Measurements from ENCODE around the gene ZYG11B. TPM values are rescaled to one million over a fixed set of nuclear protein-coding genes. Genes with fewer than 3 reads are reported as not detected.

Gene ZYG11B
- total and polyA plus RNA-seq, 2 of the 13 experiments (the other 11 are each of a cell fraction or from before 2014, with no cell fraction given), result 6.9 to 17.9 TPM

DNA sequence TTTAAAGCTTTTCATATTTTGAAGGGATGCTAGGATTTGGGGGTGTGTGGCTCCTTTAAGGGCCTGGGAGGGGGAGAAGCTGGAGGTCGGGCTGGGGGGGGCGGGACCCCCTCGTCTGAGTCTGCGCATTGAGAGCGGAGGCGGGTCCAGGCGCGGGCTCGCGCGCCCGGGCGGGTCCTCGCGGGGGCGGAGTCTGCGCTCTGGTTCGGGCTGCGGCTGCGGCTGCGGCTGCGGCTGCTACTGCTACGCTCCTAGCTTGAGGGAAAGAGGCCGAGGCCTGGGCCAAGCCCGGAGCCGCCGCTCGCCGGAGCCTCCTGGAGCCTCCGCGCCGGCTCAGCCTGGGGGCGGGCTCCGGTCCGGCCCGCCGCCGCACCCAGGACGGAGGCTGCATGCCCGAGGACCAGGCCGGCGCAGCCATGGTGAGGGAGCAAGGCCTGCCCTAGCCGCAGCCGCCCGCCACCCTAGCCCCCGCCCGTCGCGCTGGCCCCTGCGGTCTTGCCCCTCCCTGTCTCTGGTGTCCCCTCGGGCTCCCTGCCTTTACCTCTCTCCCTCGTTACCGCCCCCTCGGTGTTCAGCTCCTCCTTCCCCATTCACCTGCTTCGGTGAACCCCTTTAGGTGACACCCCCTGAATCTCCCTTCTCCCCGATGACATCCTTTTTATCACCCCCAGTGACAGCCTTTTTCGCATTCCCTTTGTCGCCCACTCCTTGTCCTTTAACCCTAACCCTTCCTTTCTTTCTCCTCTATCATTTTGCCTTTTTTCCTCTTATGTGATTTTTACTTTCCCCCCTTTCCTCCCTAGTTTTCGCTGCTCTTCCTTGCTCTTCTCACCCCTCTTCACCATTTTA lies at the start of gene ZYG11B (continued):
- TF ChIP-seq ZNF629 (CRISPR knock-in tag; conservative IDR thresholded peaks at IDR 0.05), result no peak
- TF ChIP-seq ZNF234 (CRISPR knock-in tag; conservative IDR thresholded peaks at IDR 0.05), result no peak
- TF ChIP-seq ZFX (CRISPR knock-in tag; IDR thresholded peaks at IDR 0.05; ENCODE audit: low read depth), result peak; percentile 98
- TF ChIP-seq ZNF230 (CRISPR knock-in tag; IDR thresholded peaks at IDR 0.05), result no peak
- no peak for TF ChIP-seq MIER3 (CRISPR knock-in tag; IDR thresholded peaks at IDR 0.05; ENCODE audit: borderline replicate concordance)
- TF ChIP-seq ZNF709 (CRISPR knock-in tag; IDR thresholded peaks at IDR 0.05), result peak; percentile 83; the same call in 1 of the 2 replicates
- no peak for TF ChIP-seq ZNF567 (CRISPR knock-in tag; IDR thresholded peaks at IDR 0.05; ENCODE audit: borderline replicate concordance)
- no peak for TF ChIP-seq FOXK1 (CRISPR knock-in tag; IDR thresholded peaks at IDR 0.05; ENCODE audit: borderline replicate concordance, low read depth)
- TF ChIP-seq ZNF792 (CRISPR knock-in tag; IDR thresholded peaks at IDR 0.05), result no peak; the same call in 1 of the 2 replicates
- peak; percentile 79 for TF ChIP-seq SALL1 (CRISPR knock-in tag; IDR thresholded peaks at IDR 0.05)
- TF ChIP-seq ZMAT3 (CRISPR knock-in tag; conservative IDR thresholded peaks at IDR 0.05), result no peak
- TF ChIP-seq FOXO1 (CRISPR knock-in tag; IDR thresholded peaks at IDR 0.05), result no peak
- TF ChIP-seq ZFYVE20 (CRISPR knock-in tag; IDR thresholded peaks at IDR 0.05; ENCODE audit: borderline replicate concordance, low read depth), result no peak
- TF ChIP-seq, protein P1, sequence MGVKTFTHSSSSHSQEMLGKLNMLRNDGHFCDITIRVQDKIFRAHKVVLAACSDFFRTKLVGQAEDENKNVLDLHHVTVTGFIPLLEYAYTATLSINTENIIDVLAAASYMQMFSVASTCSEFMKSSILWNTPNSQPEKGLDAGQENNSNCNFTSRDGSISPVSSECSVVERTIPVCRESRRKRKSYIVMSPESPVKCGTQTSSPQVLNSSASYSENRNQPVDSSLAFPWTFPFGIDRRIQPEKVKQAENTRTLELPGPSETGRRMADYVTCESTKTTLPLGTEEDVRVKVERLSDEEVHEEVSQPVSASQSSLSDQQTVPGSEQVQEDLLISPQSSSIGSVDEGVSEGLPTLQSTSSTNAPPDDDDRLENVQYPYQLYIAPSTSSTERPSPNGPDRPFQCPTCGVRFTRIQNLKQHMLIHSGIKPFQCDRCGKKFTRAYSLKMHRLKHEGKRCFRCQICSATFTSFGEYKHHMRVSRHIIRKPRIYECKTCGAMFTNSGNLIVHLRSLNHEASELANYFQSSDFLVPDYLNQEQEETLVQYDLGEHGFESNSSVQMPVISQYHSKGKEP (CRISPR knock-in tag; IDR thresholded peaks at IDR 0.05), result no peak
- TF ChIP-seq, protein P2, sequence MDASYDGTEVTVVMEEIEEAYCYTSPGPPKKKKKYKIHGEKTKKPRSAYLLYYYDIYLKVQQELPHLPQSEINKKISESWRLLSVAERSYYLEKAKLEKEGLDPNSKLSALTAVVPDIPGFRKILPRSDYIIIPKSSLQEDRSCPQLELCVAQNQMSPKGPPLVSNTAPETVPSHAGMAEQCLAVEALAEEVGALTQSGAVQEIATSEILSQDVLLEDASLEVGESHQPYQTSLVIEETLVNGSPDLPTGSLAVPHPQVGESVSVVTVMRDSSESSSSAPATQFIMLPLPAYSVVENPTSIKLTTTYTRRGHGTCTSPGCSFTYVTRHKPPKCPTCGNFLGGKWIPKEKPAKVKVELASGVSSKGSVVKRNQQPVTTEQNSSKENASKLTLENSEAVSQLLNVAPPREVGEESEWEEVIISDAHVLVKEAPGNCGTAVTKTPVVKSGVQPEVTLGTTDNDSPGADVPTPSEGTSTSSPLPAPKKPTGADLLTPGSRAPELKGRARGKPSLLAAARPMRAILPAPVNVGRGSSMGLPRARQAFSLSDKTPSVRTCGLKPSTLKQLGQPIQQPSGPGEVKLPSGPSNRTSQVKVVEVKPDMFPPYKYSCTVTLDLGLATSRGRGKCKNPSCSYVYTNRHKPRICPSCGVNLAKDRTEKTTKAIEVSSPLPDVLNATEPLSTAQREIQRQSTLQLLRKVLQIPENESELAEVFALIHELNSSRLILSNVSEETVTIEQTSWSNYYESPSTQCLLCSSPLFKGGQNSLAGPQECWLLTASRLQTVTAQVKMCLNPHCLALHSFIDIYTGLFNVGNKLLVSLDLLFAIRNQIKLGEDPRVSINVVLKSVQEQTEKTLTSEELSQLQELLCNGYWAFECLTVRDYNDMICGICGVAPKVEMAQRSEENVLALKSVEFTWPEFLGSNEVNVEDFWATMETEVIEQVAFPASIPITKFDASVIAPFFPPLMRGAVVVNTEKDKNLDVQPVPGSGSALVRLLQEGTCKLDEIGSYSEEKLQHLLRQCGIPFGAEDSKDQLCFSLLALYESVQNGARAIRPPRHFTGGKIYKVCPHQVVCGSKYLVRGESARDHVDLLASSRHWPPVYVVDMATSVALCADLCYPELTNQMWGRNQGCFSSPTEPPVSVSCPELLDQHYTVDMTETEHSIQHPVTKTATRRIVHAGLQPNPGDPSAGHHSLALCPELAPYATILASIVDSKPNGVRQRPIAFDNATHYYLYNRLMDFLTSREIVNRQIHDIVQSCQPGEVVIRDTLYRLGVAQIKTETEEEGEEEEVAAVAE (CRISPR knock-in tag; IDR thresholded peaks at IDR 0.05; ENCODE audit: borderline replicate concordance), result no peak
- TF ChIP-seq, protein P3, sequence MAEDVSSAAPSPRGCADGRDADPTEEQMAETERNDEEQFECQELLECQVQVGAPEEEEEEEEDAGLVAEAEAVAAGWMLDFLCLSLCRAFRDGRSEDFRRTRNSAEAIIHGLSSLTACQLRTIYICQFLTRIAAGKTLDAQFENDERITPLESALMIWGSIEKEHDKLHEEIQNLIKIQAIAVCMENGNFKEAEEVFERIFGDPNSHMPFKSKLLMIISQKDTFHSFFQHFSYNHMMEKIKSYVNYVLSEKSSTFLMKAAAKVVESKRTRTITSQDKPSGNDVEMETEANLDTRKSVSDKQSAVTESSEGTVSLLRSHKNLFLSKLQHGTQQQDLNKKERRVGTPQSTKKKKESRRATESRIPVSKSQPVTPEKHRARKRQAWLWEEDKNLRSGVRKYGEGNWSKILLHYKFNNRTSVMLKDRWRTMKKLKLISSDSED (CRISPR knock-in tag; IDR thresholded peaks at IDR 0.05), result no peak
- no peak for TF ChIP-seq GATA4 (IDR thresholded peaks at IDR 0.05; ENCODE audit: borderline replicate concordance, low read depth)
- no peak for TF ChIP-seq SUZ12 (IDR thresholded peaks at IDR 0.05; ENCODE audit: low read depth, low read length)
- TF ChIP-seq TGIF2 (CRISPR knock-in tag; IDR thresholded peaks at IDR 0.05), result no peak
- TF ChIP-seq STAT5B (CRISPR knock-in tag; IDR thresholded peaks at IDR 0.05), result no peak
- no peak for TF ChIP-seq CCAR2 (optimal IDR thresholded peaks at IDR 0.05; ENCODE audit: low read depth, low read length)
- TF ChIP-seq ZNF12 (CRISPR knock-in tag; IDR thresholded peaks at IDR 0.05), result no peak

All from HepG2 (cell line).